ENCODE data around the gene COMT. TPM values are rescaled to one million over a fixed set of nuclear protein-coding genes. Genes with fewer than 3 reads are reported as not detected.
A peak's percentile ranks its signal among the peaks of the same experiment; 100 is the strongest.
"Not testable (repeated sequence)": the region's sequence is repeated elsewhere in the genome, so short reads cannot be mapped to it uniquely, and the experiment has no call there.

Gene COMT
- total RNA-seq, 2 experiments from 2014 or later, result 61.7 to 66.1 TPM

GRCh38 chr22:19933341-19934241 lies 8.0 kb upstream of the COMT start:
- DNase-seq, result no peak
- Mint-ChIP-seq H3K36me3 (peaks cover 23% of the 10 kb centered on the region), H3K9me3 (peaks cover 19% of the 10 kb centered on the region), H3K27me3 (no peaks in the 10 kb centered on the region), H3K4me1 (ENCODE audit: low read depth) (no peaks in the 10 kb centered on the region), H3K27ac (no peak overlapping the region), H3K4me3 (no peak overlapping the region)
- intact Hi-C loops (cut with micrococcal nuclease), result no loop called here
- CTCF ChIA-PET, result no interaction called here
- POLR2A ChIA-PET, result no interaction called here

GRCh38 chr22:19935123-19935718 lies 6.4 kb upstream of the COMT start:
- H3K4me1 Mint-ChIP-seq (ENCODE audit: low read depth); H3K27ac Mint-ChIP-seq; POLR2A ChIA-PET; H3K27me3 Mint-ChIP-seq; intact Hi-C loops (cut with micrococcal nuclease); DNase-seq; CTCF ChIA-PET; H3K4me3 Mint-ChIP-seq: not testable (repeated sequence)
- Mint-ChIP-seq H3K36me3 (peaks cover 23% of the 10 kb centered on the region), H3K9me3 (peaks cover 19% of the 10 kb centered on the region)

GRCh38 chr22:19936513-19936912 lies 5.1 kb upstream of the COMT start:
- no peaks in the 10 kb centered on the region for H3K27me3 Mint-ChIP-seq
- ChIA-PET POLR2A (no interaction called here), CTCF (interaction anchor here (0.8 kb wide), 1 partner anchor 206 kb away, joined by 6 read pairs; no protein-coding TSS in a partner anchor)
- peaks cover 23% of the 10 kb centered on the region for H3K36me3 Mint-ChIP-seq
- no peak overlapping the region for H3K27ac Mint-ChIP-seq
- no peak for DNase-seq
- peaks cover 19% of the 10 kb centered on the region for H3K9me3 Mint-ChIP-seq
- intact Hi-C loops (cut with micrococcal nuclease), result no loop called here
- peaks cover 10% of the 10 kb centered on the region for H3K4me1 Mint-ChIP-seq (ENCODE audit: low read depth)
- H3K4me3 Mint-ChIP-seq, result no peak overlapping the region

- no peak overlapping the region for H3K27ac Mint-ChIP-seq
- H3K4me1 Mint-ChIP-seq (ENCODE audit: low read depth), result peaks cover 17% of the 10 kb centered on the region
- peaks cover 19% of the 10 kb centered on the region for H3K9me3 Mint-ChIP-seq
- no peak overlapping the region for H3K4me3 Mint-ChIP-seq
- intact Hi-C loops (cut with micrococcal nuclease), result no loop called here
- ChIA-PET CTCF (interaction anchor here (0.8 to 0.9 kb wide), 3 partner anchors 9 to 28 kb away, joined by 3 to 4 read pairs (median 3); no protein-coding TSS in a partner anchor), POLR2A (no interaction called here)
- H3K27me3 Mint-ChIP-seq, result no peaks in the 10 kb centered on the region
- peaks cover 30% of the 10 kb centered on the region for H3K36me3 Mint-ChIP-seq
- DNase-seq, result no peak
Measured at GRCh38 chr22:19937616-19938473, 3.7 kb upstream of the COMT start.

GRCh38 chr22:19940536-19941364 lies 822 bp upstream of the COMT start:
- Mint-ChIP-seq H3K9me3 (peaks cover 12% of the 10 kb centered on the region), H3K36me3 (peaks cover 24% of the 10 kb centered on the region), H3K4me1 (ENCODE audit: low read depth) (peaks cover 25% of the 10 kb centered on the region), H3K27ac (peak overlapping the region; percentile 59), H3K4me3 (peak overlapping the region; percentile 96), H3K27me3 (no peaks in the 10 kb centered on the region)
- no peak for DNase-seq
- CTCF ChIA-PET, result interaction anchor here (1.7 to 2.1 kb wide), 2 partner anchors 12 to 210 kb away, joined by 6 to 11 read pairs; no protein-coding TSS in a partner anchor
- POLR2A ChIA-PET, result interaction anchor here (0.5 to 0.7 kb wide), 2 partner anchors 13 to 81 kb away, joined by 3 read pairs; no protein-coding TSS in a partner anchor
- intact Hi-C loops (cut with micrococcal nuclease), result loop anchor here (5.0 kb wide), 1 partner anchor 83 kb away; no protein-coding TSS in a partner anchor

GRCh38 chr22:19942157-19943081 lies 847 bp downstream of the COMT start:
- ChIA-PET CTCF (interaction anchor here (0.6 to 2.1 kb wide), 4 partner anchors 11 to 212 kb away, joined by 3 to 14 read pairs (median 8); no protein-coding TSS in a partner anchor), POLR2A (interaction anchor here (0.9 to 1.5 kb wide), 3 partner anchors 10 to 87 kb away, joined by 3 to 5 read pairs (median 3); no protein-coding TSS in a partner anchor)
- intact Hi-C loops (cut with micrococcal nuclease), result loop anchor here (5.0 kb wide), 1 partner anchor 85 kb away; no protein-coding TSS in a partner anchor
- Mint-ChIP-seq H3K36me3 (peaks cover 10% of the 10 kb centered on the region), H3K4me3 (peak overlapping the region; percentile 96), H3K27ac (peak overlapping the region; percentile 94), H3K27me3 (no peaks in the 10 kb centered on the region), H3K9me3 (no peaks in the 10 kb centered on the region), H3K4me1 (ENCODE audit: low read depth) (peaks cover 33% of the 10 kb centered on the region)
- DNase-seq, result peak; percentile 18

GRCh38 chr22:19943082-19944026 lies 1.8 kb downstream of the COMT start:
- intact Hi-C loops (cut with micrococcal nuclease), result loop anchor here (5.0 kb wide), 1 partner anchor 86 kb away; no protein-coding TSS in a partner anchor
- CTCF ChIA-PET, result interaction anchor here (0.6 to 2.0 kb wide), 3 partner anchors 10 to 213 kb away, joined by 3 to 14 read pairs (median 4); no protein-coding TSS in a partner anchor
- peak overlapping the region; percentile 96 for H3K4me3 Mint-ChIP-seq
- H3K27ac Mint-ChIP-seq, result peak overlapping the region; percentile 94
- no peaks in the 10 kb centered on the region for H3K9me3 Mint-ChIP-seq
- POLR2A ChIA-PET, result interaction anchor here (0.9 to 1.5 kb wide), 2 partner anchors 9 to 88 kb away, joined by 3 to 5 read pairs; no protein-coding TSS in a partner anchor
- peaks cover 35% of the 10 kb centered on the region for H3K4me1 Mint-ChIP-seq (ENCODE audit: low read depth)
- no peaks in the 10 kb centered on the region for H3K27me3 Mint-ChIP-seq
- peaks cover 6% of the 10 kb centered on the region for H3K36me3 Mint-ChIP-seq
- DNase-seq, result no peak

- no peaks in the 10 kb centered on the region for H3K9me3 Mint-ChIP-seq
- no peak overlapping the region for H3K27ac Mint-ChIP-seq
- H3K27me3 Mint-ChIP-seq, result no peaks in the 10 kb centered on the region
- H3K4me1 Mint-ChIP-seq (ENCODE audit: low read depth), result peaks cover 14% of the 10 kb centered on the region
- intact Hi-C loops (cut with micrococcal nuclease), result no loop called here
- ChIA-PET CTCF (interaction anchor here (0.7 to 3.0 kb wide), 14 partner anchors 9 to 218 kb away, joined by 3 to 23 read pairs (median 4); no protein-coding TSS in a partner anchor), POLR2A (no interaction called here)
- no peak for DNase-seq
- H3K4me3 Mint-ChIP-seq, result no peak overlapping the region
- H3K36me3 Mint-ChIP-seq, result peaks cover 6% of the 10 kb centered on the region
Measured at GRCh38 chr22:19948057-19948760, 6.6 kb downstream of the COMT start.

GRCh38 chr22:19951346-19951745 lies 9.8 kb downstream of the COMT start:
- Mint-ChIP-seq H3K4me3 (no peak overlapping the region), H3K36me3 (peaks cover 6% of the 10 kb centered on the region), H3K9me3 (no peaks in the 10 kb centered on the region), H3K27ac (no peak overlapping the region), H3K4me1 (ENCODE audit: low read depth) (peaks cover 13% of the 10 kb centered on the region), H3K27me3 (no peaks in the 10 kb centered on the region)
- ChIA-PET CTCF (interaction anchor here (1.4 to 1.5 kb wide), 2 partner anchors 221 to 227 kb away, joined by 3 to 4 read pairs; no protein-coding TSS in a partner anchor), POLR2A (no interaction called here)
- intact Hi-C loops (cut with micrococcal nuclease), result no loop called here
- DNase-seq, result no peak

Data from activated CD4-positive, alpha-beta memory T cell treated with anti-CD3 and anti-CD28 coated beads for 36 hours (primary cell).